ENCODE data around the gene DCAF7. TPM values are rescaled to one million over a fixed set of nuclear protein-coding genes. Genes with fewer than 3 reads are reported as not detected.

Gene DCAF7
- total and polyA plus RNA-seq, 2 of the 4 experiments (the other 2 are of a cell fraction): 40.9 to 52.8 TPM

DNA sequence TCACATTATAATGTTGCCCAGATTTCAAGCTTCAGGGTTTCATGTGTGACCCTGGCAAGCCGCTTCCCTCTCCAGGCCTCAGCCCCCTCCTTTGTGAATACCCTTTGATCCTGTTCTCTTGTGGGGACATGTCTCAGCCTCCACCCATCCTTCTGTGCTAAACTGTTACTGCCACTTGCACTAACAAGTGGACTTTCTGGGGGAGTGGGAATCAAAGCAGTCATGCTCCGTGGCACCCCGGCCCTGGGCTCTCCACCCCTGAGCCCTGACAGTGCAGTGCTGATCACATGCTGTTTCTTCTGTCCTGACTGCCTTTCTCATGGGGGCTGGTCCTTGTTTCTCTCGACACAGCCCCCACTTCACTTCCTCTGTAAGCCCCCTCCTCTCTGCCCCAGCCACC, 9.7 kb upstream of the DCAF7 start:
- no peak for TF ChIP-seq CEBPB (IDR thresholded peaks at IDR 0.05; ENCODE audit: low read depth, low read length)
- TF ChIP-seq, protein P1, sequence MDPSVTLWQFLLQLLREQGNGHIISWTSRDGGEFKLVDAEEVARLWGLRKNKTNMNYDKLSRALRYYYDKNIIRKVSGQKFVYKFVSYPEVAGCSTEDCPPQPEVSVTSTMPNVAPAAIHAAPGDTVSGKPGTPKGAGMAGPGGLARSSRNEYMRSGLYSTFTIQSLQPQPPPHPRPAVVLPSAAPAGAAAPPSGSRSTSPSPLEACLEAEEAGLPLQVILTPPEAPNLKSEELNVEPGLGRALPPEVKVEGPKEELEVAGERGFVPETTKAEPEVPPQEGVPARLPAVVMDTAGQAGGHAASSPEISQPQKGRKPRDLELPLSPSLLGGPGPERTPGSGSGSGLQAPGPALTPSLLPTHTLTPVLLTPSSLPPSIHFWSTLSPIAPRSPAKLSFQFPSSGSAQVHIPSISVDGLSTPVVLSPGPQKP (IDR thresholded peaks at IDR 0.05; ENCODE audit: borderline replicate concordance, low read depth, low read length): no peak
- no peak for TF ChIP-seq MAZ (IDR thresholded peaks at IDR 0.05; ENCODE audit: borderline replicate concordance, low read depth, low read length)
- TF ChIP-seq RAD21 (IDR thresholded peaks at IDR 0.05; ENCODE audit: low read length): no peak
- TF ChIP-seq SMC3 (IDR thresholded peaks at IDR 0.05; ENCODE audit: low read depth, low read length): no peak
- TF ChIP-seq MAFK (IDR thresholded peaks at IDR 0.05; ENCODE audit: low read depth, low read length): no peak
- TF ChIP-seq MXI1 (IDR thresholded peaks at IDR 0.05; ENCODE audit: borderline replicate concordance, low read depth, low read length): no peak
- no peak for TF ChIP-seq NFE2L2 (IDR thresholded peaks at IDR 0.05; ENCODE audit: low read depth, low read length)
- no peak for TF ChIP-seq BHLHE40 (IDR thresholded peaks at IDR 0.05; ENCODE audit: low read depth, low read length)
- TF ChIP-seq CHD1 (IDR thresholded peaks at IDR 0.05; ENCODE audit: low read depth, low read length): no peak
- TF ChIP-seq, protein P2, sequence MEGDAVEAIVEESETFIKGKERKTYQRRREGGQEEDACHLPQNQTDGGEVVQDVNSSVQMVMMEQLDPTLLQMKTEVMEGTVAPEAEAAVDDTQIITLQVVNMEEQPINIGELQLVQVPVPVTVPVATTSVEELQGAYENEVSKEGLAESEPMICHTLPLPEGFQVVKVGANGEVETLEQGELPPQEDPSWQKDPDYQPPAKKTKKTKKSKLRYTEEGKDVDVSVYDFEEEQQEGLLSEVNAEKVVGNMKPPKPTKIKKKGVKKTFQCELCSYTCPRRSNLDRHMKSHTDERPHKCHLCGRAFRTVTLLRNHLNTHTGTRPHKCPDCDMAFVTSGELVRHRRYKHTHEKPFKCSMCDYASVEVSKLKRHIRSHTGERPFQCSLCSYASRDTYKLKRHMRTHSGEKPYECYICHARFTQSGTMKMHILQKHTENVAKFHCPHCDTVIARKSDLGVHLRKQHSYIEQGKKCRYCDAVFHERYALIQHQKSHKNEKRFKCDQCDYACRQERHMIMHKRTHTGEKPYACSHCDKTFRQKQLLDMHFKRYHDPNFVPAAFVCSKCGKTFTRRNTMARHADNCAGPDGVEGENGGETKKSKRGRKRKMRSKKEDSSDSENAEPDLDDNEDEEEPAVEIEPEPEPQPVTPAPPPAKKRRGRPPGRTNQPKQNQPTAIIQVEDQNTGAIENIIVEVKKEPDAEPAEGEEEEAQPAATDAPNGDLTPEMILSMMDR (conservative IDR thresholded peaks at IDR 0.05; ENCODE audit: low read depth, low read length): no peak
- no peak for TF ChIP-seq FOS (IDR thresholded peaks at IDR 0.05; ENCODE audit: low read depth, low read length)
- no peak for TF ChIP-seq RCOR1 (IDR thresholded peaks at IDR 0.05; ENCODE audit: insufficient replicate concordance, low read length)
- no peak for TF ChIP-seq POLR2A (IDR thresholded peaks at IDR 0.05; ENCODE audit: low read depth, low read length)
- TF ChIP-seq, protein P3, sequence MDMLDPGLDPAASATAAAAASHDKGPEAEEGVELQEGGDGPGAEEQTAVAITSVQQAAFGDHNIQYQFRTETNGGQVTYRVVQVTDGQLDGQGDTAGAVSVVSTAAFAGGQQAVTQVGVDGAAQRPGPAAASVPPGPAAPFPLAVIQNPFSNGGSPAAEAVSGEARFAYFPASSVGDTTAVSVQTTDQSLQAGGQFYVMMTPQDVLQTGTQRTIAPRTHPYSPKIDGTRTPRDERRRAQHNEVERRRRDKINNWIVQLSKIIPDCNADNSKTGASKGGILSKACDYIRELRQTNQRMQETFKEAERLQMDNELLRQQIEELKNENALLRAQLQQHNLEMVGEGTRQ (IDR thresholded peaks at IDR 0.05; ENCODE audit: low read depth, low read length): no peak
- TF ChIP-seq RFX5 (IDR thresholded peaks at IDR 0.05; ENCODE audit: low read depth, low read length): no peak
- dilution Hi-C loops (cut with HindIII; ENCODE audit: low sequenced_read_pairs, unreplicated experiment): no loop called here
- no peak overlapping the region for H3K14ac ChIP-seq (replicated peaks; ENCODE audit: low read depth, low read length)
- no peak overlapping the region for H2AK9ac ChIP-seq (replicated peaks; ENCODE audit: low read depth, low read length, poor library complexity)
- H2BK15ac ChIP-seq (ENCODE audit: low read depth, low read length): no peak overlapping the region
- no peak overlapping the region for H2BK120ac ChIP-seq (ENCODE audit: low read depth, low read length)
- no peak overlapping the region for H2AK5ac ChIP-seq (ENCODE audit: low read depth, low read length)
- H2BK20ac ChIP-seq (ENCODE audit: low read depth, low read length): no peak overlapping the region
- H3K36me3 ChIP-seq (ENCODE audit: control insufficient read depth, insufficient read depth, low read length): no peaks in the 10 kb centered on the region
- peaks cover 3% of the 10 kb centered on the region; the same call in 1 of the 2 replicates for H3K4me1 ChIP-seq (ENCODE audit: control insufficient read depth, insufficient read depth, low read length)
- ChIA-PET POLR2A (ENCODE audit: unreplicated experiment) (no interaction called here), CTCF (no interaction called here)
- H3K9me1 ChIP-seq (ENCODE audit: insufficient read depth, low read length): no peaks in the 10 kb centered on the region; the same call in 1 of the 2 replicates
- H3K27me3 ChIP-seq (ENCODE audit: control insufficient read depth, insufficient read depth, low read length): peaks cover 52% of the 10 kb centered on the region
- H4K91ac ChIP-seq (ENCODE audit: insufficient read depth, low read depth, low read length): no peak overlapping the region
- H4K5ac ChIP-seq (ENCODE audit: low read depth, low read length): no peak overlapping the region
- no peak overlapping the region for H2BK5ac ChIP-seq (ENCODE audit: low read depth, low read length, poor library complexity, severe bottlenecking)
- H3K9me3 ChIP-seq (ENCODE audit: control insufficient read depth, insufficient read depth, low read length): no peaks in the 10 kb centered on the region
- no peaks in the 10 kb centered on the region for H3K79me1 ChIP-seq (ENCODE audit: low read depth in 1 of 2, low read length in 2 of 2)
- DNase-seq: no peak
- H3K23ac ChIP-seq (ENCODE audit: low read depth, low read length): no peak overlapping the region
- H4K8ac ChIP-seq (ENCODE audit: low read depth in 2 of 2, low read length in 2 of 2): no peak overlapping the region
- no peak overlapping the region for H3K4me3 ChIP-seq (ENCODE audit: insufficient read depth, low read depth, low read length)
- H2AFZ ChIP-seq (replicated peaks; ENCODE audit: low read length, poor library complexity): no peak overlapping the region
- no peak overlapping the region for H3K56ac ChIP-seq (ENCODE audit: extremely low read depth, insufficient read depth, low read length)
- no TSS peak for BruUV-seq (replicated peaks)
- no peak overlapping the region for H3K4me2 ChIP-seq (ENCODE audit: low read depth, low read length)
- no peaks in the 10 kb centered on the region for H4K20me1 ChIP-seq (ENCODE audit: insufficient read depth, low read length)
- H3K4ac ChIP-seq (ENCODE audit: low read depth, low read length): no peak overlapping the region
- no peak for ATAC-seq (ENCODE audit: low read depth)
- in situ Hi-C loops (cut with MboI; ENCODE audit: low sequenced_read_pairs): no loop called here
- no peak overlapping the region for H3K27ac ChIP-seq (ENCODE audit: insufficient read depth, low read length)
- H3K18ac ChIP-seq (ENCODE audit: low read depth, low read length): no peak overlapping the region
- intact Hi-C loops (cut with micrococcal nuclease): no loop called here
- no peak overlapping the region for H3K9ac ChIP-seq (ENCODE audit: low read depth, low read length)
- 80% methylated on average over 1 of the region's 4 CpGs; no CpG with 5 or more reads in 1 of the 2 experiments for WGBS, 2 experiments (ENCODE audit: extremely low coverage in 2 of 2, insufficient read length in 1 of 2)

Measured in IMR-90 (cell line).